ENCODE measurements around the gene SPINK7.

SPINK7 gene

GRCh38 chr5:148353634-148354033 is 41.4 kb downstream of the SPINK7 start:
- Histone ChIP-seq H3K27me3 (ENCODE audit: insufficient read depth, poor library complexity, severe bottlenecking) (peaks cover 9% of the 10 kb centered on the region), H3K27ac (replicated peaks) (no peak overlapping the region), H3K4me3 (replicated peaks; ENCODE audit: insufficient read depth, low read length) (no peak overlapping the region)
- TF ChIP-seq SPI1 (IDR thresholded peaks at IDR 0.05; ENCODE audit: borderline replicate concordance, low read depth): no peak
- no peak for TF ChIP-seq REST (IDR thresholded peaks at IDR 0.05; ENCODE audit: insufficient replicate concordance, low read depth)
- no peak for TF ChIP-seq POLR2AphosphoS5 (IDR thresholded peaks at IDR 0.05; ENCODE audit: low read depth)
- no peak for TF ChIP-seq CTCF (IDR thresholded peaks at IDR 0.05; ENCODE audit: insufficient read depth, low read length)
- no peak for TF ChIP-seq GABPA (IDR thresholded peaks at IDR 0.05; ENCODE audit: low read depth)
- DNase-seq (ENCODE audit: low read depth in 1 of 2, low spot score in 1 of 2): no peak

GRCh38 chr5:148364343-148364742 is 52.1 kb downstream of the SPINK7 start:
- Histone ChIP-seq H3K27ac (replicated peaks) (no peak overlapping the region), H3K4me3 (replicated peaks; ENCODE audit: insufficient read depth, low read length) (no peak overlapping the region), H3K27me3 (ENCODE audit: insufficient read depth, poor library complexity, severe bottlenecking) (no peaks in the 10 kb centered on the region)
- DNase-seq (ENCODE audit: low read depth in 1 of 2, low spot score in 1 of 2): no peak
- TF ChIP-seq CTCF (IDR thresholded peaks at IDR 0.05; ENCODE audit: insufficient read depth, low read length) (no peak), SPI1 (IDR thresholded peaks at IDR 0.05; ENCODE audit: borderline replicate concordance, low read depth) (no peak), GABPA (IDR thresholded peaks at IDR 0.05; ENCODE audit: low read depth) (no peak), POLR2AphosphoS5 (IDR thresholded peaks at IDR 0.05; ENCODE audit: low read depth) (no peak), REST (IDR thresholded peaks at IDR 0.05; ENCODE audit: insufficient replicate concordance, low read depth) (no peak)

Measured in HL-60 (cell line).